Breast epithelium (tissue), 4 donors: ENCODE measurements around the gene EXOC3L4. TPM values are rescaled to one million over a fixed set of nuclear protein-coding genes. Genes with fewer than 3 reads are reported as not detected.
A peak's percentile ranks its signal among the peaks of the same experiment; 100 is the strongest.

Experiments used
- DNase-seq, 2 donors: peaks; one replicate each; pipeline ENCODE4 v3.0.0-alpha.2; 2019; ENCODE audit warnings: low spot score in 2 of 2
- H3K27ac ChIP-seq, 2 donors: fragments of 200-600 bp; sonication (generic) in 1 of 2; one replicate each; pipeline ENCODE4 v1.5.1; 2016 to 2019; ENCODE audit warnings: mild to moderate bottlenecking in 1 of 2
- H3K27me3 ChIP-seq, 2 donors: fragments of 200-600 bp; sonication (generic) in 1 of 2; one replicate each; pipeline versions ENCODE4 v1.5.1 to v1.6.0; 2017 to 2019; ENCODE audit warnings: control low read depth in 1 of 2, mild to moderate bottlenecking in 1 of 2
- H3K36me3 ChIP-seq: fragments of 200-600 bp; one replicate; pipeline ENCODE4 v1.5.1; 2019
- H3K4me1 ChIP-seq, 2 donors: fragments of 200-600 bp; sonication (generic); one replicate each; pipeline ENCODE4 v1.5.1; 2016 to 2019; ENCODE audit warnings: control low read depth in 1 of 2
- H3K4me3 ChIP-seq, 3 donors: fragments of 200-600 bp; sonication (generic); 1 replicate in 2 of 3; 2 replicates in 1 of 3; pipeline ENCODE4 v1.5.1; 2016 to 2019; ENCODE audit warnings: mild to moderate bottlenecking in 3 of 3, moderate library complexity in 2 of 3
- H3K9me3 ChIP-seq, 2 donors: fragments of 200-600 bp; sonication (generic) in 1 of 2; one replicate each; pipeline ENCODE4 v1.5.1; 2016 to 2019; ENCODE audit warnings: control low read depth in 1 of 2
- CTCF ChIP-seq, 3 donors: fragments of 450-650 bp; IDR thresholded peaks; one replicate each; pipeline ENCODE4 v1.5.1; 2016 to 2017; ENCODE audit warnings: antibody characterized with exemption in 3 of 3, mild to moderate bottlenecking in 3 of 3, moderate library complexity in 3 of 3
- POLR2A ChIP-seq: fragments of 450-650 bp; IDR thresholded peaks from one replicate; pipeline ENCODE4 v1.6.1; 2016; ENCODE audit warnings: antibody characterized with exemption, mild to moderate bottlenecking, moderate library complexity
- POLR2AphosphoS5 ChIP-seq, 3 donors: sonication (generic); formaldehyde crosslinking; IDR thresholded peaks; one replicate each; pipeline ENCODE4 v1.6.1; 2017; ENCODE audit warnings: antibody characterized with exemption in 3 of 3
- intact Hi-C: fragments of 100-400 bp; cut with DNase I; formaldehyde crosslinking; loops from one replicate; pipeline ENCODE4 v1.15.1; 2023; ENCODE audit warnings: low total_unique reads
- total RNA-seq, 3 donors: library from RNA; depleted of rRNA; stranded (reverse); fragments of >200 nt; gene quantifications; one replicate each; pipeline ENCODE4 v1.1.0, GENCODE V29; 2016

EXOC3L4 gene
- total RNA-seq, 3 donors from 2014 or later = 0.66 to 1.0 TPM; not detected in 1

- no peaks in the 10 kb centered on the region for H3K36me3 ChIP-seq
- no peaks in the 10 kb centered on the region for H3K9me3 ChIP-seq
- H3K4me1 ChIP-seq = peaks cover under 1 to 31% of the 10 kb centered on the region in 2 donors
- no peaks in the 10 kb centered on the region for H3K27me3 ChIP-seq
- DNase-seq = no peak
- no peak overlapping the region for H3K4me3 ChIP-seq
- intact Hi-C loops = no loop called here
- H3K27ac ChIP-seq = no peak overlapping the region
- no peak for TF ChIP-seq POLR2A
- TF ChIP-seq CTCF (IDR thresholded peaks at IDR 0.05) = no peak
- TF ChIP-seq POLR2AphosphoS5 (IDR thresholded peaks at IDR 0.05) = no peak
Observed at GRCh38 chr14:103133210-103134140, 39.0 kb downstream of the EXOC3L4 start.

- no peaks in the 10 kb centered on the region for H3K27me3 ChIP-seq
- no peaks in the 10 kb centered on the region for H3K36me3 ChIP-seq
- no peak overlapping the region for H3K4me3 ChIP-seq
- TF ChIP-seq POLR2A (no peak), POLR2AphosphoS5 (IDR thresholded peaks at IDR 0.05) (no peak), CTCF (IDR thresholded peaks at IDR 0.05) (no peak)
- intact Hi-C loops = no loop called here
- no peaks in the 10 kb centered on the region for H3K9me3 ChIP-seq
- H3K4me1 ChIP-seq = peaks cover 8 to 36% of the 10 kb centered on the region in 2 donors
- no peak overlapping the region for H3K27ac ChIP-seq
- no peak for DNase-seq
Observed at GRCh38 chr14:103134405-103134804, 39.9 kb downstream of the EXOC3L4 start.

GRCh38 chr14:103134919-103135318 is 40.4 kb downstream of the EXOC3L4 start:
- TF ChIP-seq POLR2AphosphoS5 (IDR thresholded peaks at IDR 0.05) = no peak
- TF ChIP-seq POLR2A = no peak
- H3K27ac ChIP-seq = no peak overlapping the region
- intact Hi-C loops = loop anchor here (5.0 kb wide), 1 partner anchor 677 kb away; no protein-coding TSS in a partner anchor
- no peaks in the 10 kb centered on the region for H3K9me3 ChIP-seq
- no peaks in the 10 kb centered on the region for H3K36me3 ChIP-seq
- DNase-seq = no peak
- peaks cover 8 to 31% of the 10 kb centered on the region in 2 donors for H3K4me1 ChIP-seq
- no peaks in the 10 kb centered on the region for H3K27me3 ChIP-seq
- no peak overlapping the region for H3K4me3 ChIP-seq

- no peak for DNase-seq
- intact Hi-C loops = loop anchor here (5.0 kb wide), 1 partner anchor 677 kb away; no protein-coding TSS in a partner anchor
- H3K4me3 ChIP-seq = no peak overlapping the region
- H3K36me3 ChIP-seq = no peaks in the 10 kb centered on the region
- H3K4me1 ChIP-seq = peaks cover 8 to 25% of the 10 kb centered on the region in 2 donors
- no peak for TF ChIP-seq POLR2A
- H3K9me3 ChIP-seq = no peaks in the 10 kb centered on the region
- H3K27me3 ChIP-seq = no peaks in the 10 kb centered on the region
- no peak overlapping the region for H3K27ac ChIP-seq
Observed at GRCh38 chr14:103135333-103136260, 41.1 kb downstream of the EXOC3L4 start.

- H3K36me3 ChIP-seq = no peaks in the 10 kb centered on the region
- no peak overlapping the region for H3K4me3 ChIP-seq
- H3K27me3 ChIP-seq = no peaks in the 10 kb centered on the region
- peaks cover 8 to 15% of the 10 kb centered on the region in 2 donors for H3K4me1 ChIP-seq
- intact Hi-C loops = loop anchor here (5.0 kb wide), 1 partner anchor 676 kb away; no protein-coding TSS in a partner anchor
- H3K27ac ChIP-seq = peak overlapping the region in 1 of 2 donors; percentile 35
- TF ChIP-seq POLR2AphosphoS5 (IDR thresholded peaks at IDR 0.05) = no peak
- TF ChIP-seq POLR2A = no peak
- no peak for TF ChIP-seq CTCF (IDR thresholded peaks at IDR 0.05)
- DNase-seq = no peak
- no peaks in the 10 kb centered on the region for H3K9me3 ChIP-seq
Observed at GRCh38 chr14:103136388-103137271, 42.1 kb downstream of the EXOC3L4 start.
